ENCODE results near the gene ATP6V1B1. TPM values are rescaled to one million over a fixed set of nuclear protein-coding genes. Genes with fewer than 3 reads are reported as not detected.

Gene ATP6V1B1
- not detected for total RNA-seq

GRCh38 chr2:70935468-70936164, at the start of gene ATP6V1B1:
ATP6V1B1 (plus strand) TSS chr2:70935900; CDS start chr2:70935955, 55 bp downstream.
- no peaks in the 10 kb centered on the region for H3K4me1 Mint-ChIP-seq (ENCODE audit: low read depth)
- H3K36me3 Mint-ChIP-seq (ENCODE audit: low read depth): no peaks in the 10 kb centered on the region
- CTCF ChIA-PET: interaction anchor here (0.7 to 3.4 kb wide), 2 partner anchors 11 to 167 kb away, joined by 3 to 24 read pairs; no protein-coding TSS in a partner anchor
- H3K27me3 Mint-ChIP-seq (ENCODE audit: low read depth): peaks cover 4% of the 10 kb centered on the region
- no peak within 1 kb of the TSS for H3K4me3 Mint-ChIP-seq
- H3K27ac Mint-ChIP-seq: no peak within 1 kb of the TSS
- intact Hi-C loops (cut with micrococcal nuclease): no loop called here
- no peak for DNase-seq
- no peaks in the 10 kb centered on the region for H3K9me3 Mint-ChIP-seq

DNA sequence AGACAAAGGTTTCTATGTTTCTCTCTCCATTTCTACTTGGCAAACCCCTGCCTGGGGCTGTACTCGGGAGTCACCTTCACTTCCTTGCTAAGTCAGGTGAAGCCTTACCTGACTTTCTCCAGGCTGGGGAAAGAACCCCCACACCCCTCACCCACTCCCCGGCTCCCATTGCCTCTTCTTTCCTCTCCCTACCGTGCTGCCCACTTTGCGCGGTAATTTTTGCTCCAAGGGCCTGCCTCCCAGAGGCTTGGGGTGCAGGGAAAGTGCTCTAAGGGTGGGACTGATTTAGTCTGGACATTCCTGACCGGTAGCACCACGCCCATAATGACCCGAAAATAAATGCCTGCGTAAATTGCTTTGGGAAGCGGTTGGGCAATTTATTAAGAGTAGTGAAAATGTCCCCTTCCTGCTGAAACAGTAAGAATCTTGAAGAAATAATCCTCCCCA, 49.1 kb upstream of the ATP6V1B1 start:
- CTCF ChIA-PET: no interaction called here
- no peaks in the 10 kb centered on the region for H3K36me3 Mint-ChIP-seq (ENCODE audit: low read depth)
- H3K9me3 Mint-ChIP-seq: no peaks in the 10 kb centered on the region
- intact Hi-C loops (cut with micrococcal nuclease): no loop called here
- no peak overlapping the region for H3K27ac Mint-ChIP-seq
- no peak for DNase-seq
- H3K27me3 Mint-ChIP-seq (ENCODE audit: low read depth): peaks cover 79% of the 10 kb centered on the region
- peaks cover 27% of the 10 kb centered on the region for H3K4me1 Mint-ChIP-seq (ENCODE audit: low read depth)
- no peak overlapping the region for H3K4me3 Mint-ChIP-seq

DNA sequence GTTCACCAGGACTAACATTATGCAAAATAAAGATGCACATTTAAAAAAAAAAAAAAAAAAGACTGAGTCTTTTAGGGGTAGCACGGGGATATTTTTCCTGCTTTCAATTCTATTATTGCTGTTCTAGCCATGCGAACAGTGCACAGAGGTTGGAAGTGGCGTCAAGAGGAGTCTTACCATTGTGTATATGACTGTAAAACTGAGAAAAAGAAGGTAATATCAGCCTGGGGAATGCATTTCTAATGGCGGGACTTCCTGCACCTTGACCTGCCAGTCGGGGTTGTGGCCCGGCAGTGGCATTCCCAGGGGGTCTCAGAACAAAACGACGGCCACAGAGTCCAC, 48.5 kb upstream of the ATP6V1B1 start:
- intact Hi-C loops (cut with micrococcal nuclease): loop anchor here (1.0 kb wide), 1 partner anchor 14 kb away; no protein-coding TSS in a partner anchor
- no peaks in the 10 kb centered on the region for H3K9me3 Mint-ChIP-seq
- H3K4me3 Mint-ChIP-seq: peak overlapping the region; percentile 72
- H3K4me1 Mint-ChIP-seq (ENCODE audit: low read depth): peaks cover 27% of the 10 kb centered on the region
- peaks cover 79% of the 10 kb centered on the region for H3K27me3 Mint-ChIP-seq (ENCODE audit: low read depth)
- CTCF ChIA-PET: no interaction called here
- H3K36me3 Mint-ChIP-seq (ENCODE audit: low read depth): no peaks in the 10 kb centered on the region
- H3K27ac Mint-ChIP-seq: no peak overlapping the region
- no peak for DNase-seq

- H3K27me3 Mint-ChIP-seq (ENCODE audit: low read depth): peaks cover 79% of the 10 kb centered on the region
- peak; percentile 61 for DNase-seq
- H3K4me1 Mint-ChIP-seq (ENCODE audit: low read depth): peaks cover 27% of the 10 kb centered on the region
- CTCF ChIA-PET: interaction anchor here (0.7 kb wide), 2 partner anchors 23 to 34 kb away, joined by 3 read pairs; no protein-coding TSS in a partner anchor
- H3K9me3 Mint-ChIP-seq: no peaks in the 10 kb centered on the region
- intact Hi-C loops (cut with micrococcal nuclease): loop anchor here (1.0 to 2.0 kb wide), 2 partner anchors 14 to 19 kb away; no protein-coding TSS in a partner anchor
- H3K36me3 Mint-ChIP-seq (ENCODE audit: low read depth): no peaks in the 10 kb centered on the region
- no peak overlapping the region for H3K27ac Mint-ChIP-seq
- H3K4me3 Mint-ChIP-seq: peak overlapping the region; percentile 72
Observed at GRCh38 chr2:70887550-70888246, 48.0 kb upstream of the ATP6V1B1 start.

DNA sequence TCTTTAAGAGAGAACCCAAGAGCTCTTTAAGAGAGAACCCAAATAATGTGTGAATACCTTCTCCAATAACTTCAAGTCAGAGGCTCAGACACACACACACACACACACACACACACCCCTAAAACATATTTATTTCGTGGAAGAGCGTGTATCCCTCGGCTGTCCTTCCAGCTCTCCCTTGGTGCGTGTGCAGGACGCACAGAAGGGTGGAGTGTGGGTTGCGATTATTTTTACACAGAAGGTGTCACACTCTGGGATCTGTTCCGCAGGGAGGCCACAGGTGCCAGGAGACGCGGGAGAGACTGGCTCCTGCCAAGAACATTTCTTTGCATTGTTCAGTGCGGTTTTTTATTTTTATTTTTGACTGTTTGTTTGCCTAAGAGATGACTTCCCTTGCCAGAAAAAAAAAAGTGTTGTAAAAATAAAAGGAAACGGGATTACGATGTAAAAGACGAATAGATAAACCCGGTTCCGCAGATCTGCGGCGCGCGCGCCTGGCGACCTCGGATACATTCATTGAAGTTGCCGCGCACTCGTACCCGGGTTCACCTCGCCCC, 47.3 kb upstream of the ATP6V1B1 start:
- Mint-ChIP-seq H3K9me3 (no peaks in the 10 kb centered on the region), H3K4me3 (peak overlapping the region; percentile 72), H3K4me1 (ENCODE audit: low read depth) (peaks cover 27% of the 10 kb centered on the region), H3K27me3 (ENCODE audit: low read depth) (peaks cover 77% of the 10 kb centered on the region), H3K36me3 (ENCODE audit: low read depth) (no peaks in the 10 kb centered on the region), H3K27ac (no peak overlapping the region)
- no peak for DNase-seq
- intact Hi-C loops (cut with micrococcal nuclease): loop anchor here (2.0 kb wide), 1 partner anchor 18 kb away; no protein-coding TSS in a partner anchor
- CTCF ChIA-PET: interaction anchor here (0.7 to 1.6 kb wide), 3 partner anchors 22 to 34 kb away, joined by 3 to 4 read pairs (median 3); no protein-coding TSS in a partner anchor

GRCh38 chr2:70888923-70889715, 46.6 kb upstream of the ATP6V1B1 start:
- CTCF ChIA-PET: interaction anchor here (0.5 to 1.6 kb wide), 3 partner anchors 17 to 31 kb away, joined by 3 to 10 read pairs (median 4); no protein-coding TSS in a partner anchor
- no peaks in the 10 kb centered on the region for H3K9me3 Mint-ChIP-seq
- intact Hi-C loops (cut with micrococcal nuclease): loop anchor here (2.0 kb wide), 1 partner anchor 18 kb away; no protein-coding TSS in a partner anchor
- peaks cover 78% of the 10 kb centered on the region for H3K27me3 Mint-ChIP-seq (ENCODE audit: low read depth)
- no peak overlapping the region for H3K27ac Mint-ChIP-seq
- H3K4me3 Mint-ChIP-seq: peak overlapping the region; percentile 72
- H3K36me3 Mint-ChIP-seq (ENCODE audit: low read depth): no peaks in the 10 kb centered on the region
- peaks cover 27% of the 10 kb centered on the region for H3K4me1 Mint-ChIP-seq (ENCODE audit: low read depth)
- DNase-seq: no peak

DNA sequence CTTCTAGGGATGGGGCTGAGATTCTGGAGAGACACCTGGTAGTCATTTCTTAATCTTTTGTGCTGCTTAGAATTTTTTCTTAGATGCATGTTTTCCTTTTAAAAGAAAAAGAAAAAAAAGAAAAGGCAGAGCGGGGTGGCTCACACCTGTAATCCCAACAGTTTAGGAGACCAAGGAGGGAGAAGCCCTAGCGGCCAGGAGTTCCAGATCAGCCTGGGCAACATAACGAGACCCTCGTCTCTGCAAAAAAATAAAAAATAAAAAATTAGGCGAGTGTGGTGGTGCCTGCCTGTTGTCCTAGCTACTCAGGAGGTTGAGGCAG, 46.0 kb upstream of the ATP6V1B1 start:
- Mint-ChIP-seq H3K27me3 (ENCODE audit: low read depth) (peaks cover 78% of the 10 kb centered on the region), H3K36me3 (ENCODE audit: low read depth) (no peaks in the 10 kb centered on the region), H3K9me3 (no peaks in the 10 kb centered on the region), H3K4me3 (no peak overlapping the region), H3K4me1 (ENCODE audit: low read depth) (peaks cover 27% of the 10 kb centered on the region), H3K27ac (no peak overlapping the region)
- intact Hi-C loops (cut with micrococcal nuclease): loop anchor here (2.0 kb wide), 1 partner anchor 17 kb away; no protein-coding TSS in a partner anchor
- DNase-seq: no peak
- CTCF ChIA-PET: interaction anchor here (0.5 to 1.6 kb wide), 3 partner anchors 17 to 30 kb away, joined by 3 to 10 read pairs (median 4); no protein-coding TSS in a partner anchor

- Mint-ChIP-seq H3K27ac (no peak overlapping the region), H3K27me3 (ENCODE audit: low read depth) (peaks cover 82% of the 10 kb centered on the region), H3K36me3 (ENCODE audit: low read depth) (no peaks in the 10 kb centered on the region), H3K4me1 (ENCODE audit: low read depth) (peaks cover 27% of the 10 kb centered on the region), H3K9me3 (no peaks in the 10 kb centered on the region), H3K4me3 (no peak overlapping the region)
- DNase-seq: no peak
- CTCF ChIA-PET: no interaction called here
- intact Hi-C loops (cut with micrococcal nuclease): no loop called here
Observed at GRCh38 chr2:70890469-70891065, 45.1 kb upstream of the ATP6V1B1 start.

DNA sequence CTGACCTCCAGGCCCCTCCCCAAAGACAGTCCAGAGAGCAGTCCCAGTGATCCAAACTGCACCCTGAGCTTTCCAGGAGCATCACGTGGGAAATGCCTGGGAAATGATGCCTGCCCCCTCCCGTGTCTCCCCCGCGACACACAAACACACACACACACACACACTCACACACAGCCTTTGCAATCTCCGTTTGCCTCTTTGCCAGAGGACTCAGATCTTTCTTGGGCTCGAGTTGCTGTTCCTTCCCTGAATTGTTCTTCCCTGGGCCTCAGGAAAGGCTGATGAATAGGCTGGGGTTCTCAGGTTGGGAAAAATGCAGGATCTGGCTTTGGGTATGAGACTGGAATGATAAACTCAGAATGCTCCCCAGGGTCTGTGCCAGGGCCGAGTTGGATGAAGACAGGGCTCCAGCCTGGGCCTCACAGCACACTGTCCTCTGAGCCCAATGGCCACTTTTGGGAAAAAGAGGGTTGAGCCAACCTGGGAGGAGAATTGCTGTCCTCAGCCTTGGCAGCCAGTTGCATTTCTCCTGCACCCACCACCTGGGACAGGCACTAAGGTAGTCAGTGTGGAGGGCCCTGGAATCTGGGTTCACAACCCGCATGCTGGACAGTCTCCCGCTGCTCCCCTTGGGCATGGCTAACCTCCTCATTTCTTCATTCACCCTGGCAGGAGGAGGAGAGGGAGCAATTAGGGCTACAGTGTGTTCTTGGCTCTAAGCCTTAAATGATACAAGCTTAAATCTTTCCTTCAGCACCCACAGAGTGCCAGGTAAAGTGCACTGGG, 43.9 kb upstream of the ATP6V1B1 start:
- Mint-ChIP-seq H3K9me3 (no peaks in the 10 kb centered on the region), H3K27ac (no peak overlapping the region), H3K27me3 (ENCODE audit: low read depth) (peaks cover 87% of the 10 kb centered on the region), H3K4me3 (no peak overlapping the region), H3K4me1 (ENCODE audit: low read depth) (peaks cover 26% of the 10 kb centered on the region), H3K36me3 (ENCODE audit: low read depth) (no peaks in the 10 kb centered on the region)
- CTCF ChIA-PET: interaction anchor here (1.2 to 3.7 kb wide), 3 partner anchors 18 to 30 kb away, joined by 4 to 21 read pairs (median 6); no protein-coding TSS in a partner anchor
- no peak for DNase-seq
- intact Hi-C loops (cut with micrococcal nuclease): no loop called here

DNA sequence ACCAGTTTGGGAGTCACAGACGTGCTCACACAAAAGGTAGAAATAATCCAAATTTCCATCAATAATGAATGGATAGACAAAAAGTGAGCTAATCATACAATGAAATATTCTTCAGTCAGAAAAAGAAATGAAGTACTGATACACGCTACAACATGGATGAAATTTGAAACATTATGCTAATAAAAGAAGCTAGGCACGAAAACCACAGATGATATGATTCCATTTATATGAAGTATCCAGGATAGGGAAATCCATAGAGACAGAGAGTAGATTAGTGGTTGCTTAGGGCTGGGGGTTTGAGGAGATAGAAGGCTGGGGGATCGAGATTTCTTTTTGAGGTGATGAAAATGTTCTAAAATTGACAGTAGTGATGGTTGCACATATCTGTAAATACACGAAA, 43.0 kb upstream of the ATP6V1B1 start:
- H3K9me3 Mint-ChIP-seq: no peaks in the 10 kb centered on the region
- CTCF ChIA-PET: interaction anchor here (0.5 to 3.7 kb wide), 4 partner anchors 19 to 29 kb away, joined by 3 to 21 read pairs (median 5); no protein-coding TSS in a partner anchor
- no peak overlapping the region for H3K27ac Mint-ChIP-seq
- peaks cover 23% of the 10 kb centered on the region for H3K4me1 Mint-ChIP-seq (ENCODE audit: low read depth)
- peaks cover 85% of the 10 kb centered on the region for H3K27me3 Mint-ChIP-seq (ENCODE audit: low read depth)
- intact Hi-C loops (cut with micrococcal nuclease): no loop called here
- no peak overlapping the region for H3K4me3 Mint-ChIP-seq
- no peaks in the 10 kb centered on the region for H3K36me3 Mint-ChIP-seq (ENCODE audit: low read depth)
- no peak for DNase-seq

DNA sequence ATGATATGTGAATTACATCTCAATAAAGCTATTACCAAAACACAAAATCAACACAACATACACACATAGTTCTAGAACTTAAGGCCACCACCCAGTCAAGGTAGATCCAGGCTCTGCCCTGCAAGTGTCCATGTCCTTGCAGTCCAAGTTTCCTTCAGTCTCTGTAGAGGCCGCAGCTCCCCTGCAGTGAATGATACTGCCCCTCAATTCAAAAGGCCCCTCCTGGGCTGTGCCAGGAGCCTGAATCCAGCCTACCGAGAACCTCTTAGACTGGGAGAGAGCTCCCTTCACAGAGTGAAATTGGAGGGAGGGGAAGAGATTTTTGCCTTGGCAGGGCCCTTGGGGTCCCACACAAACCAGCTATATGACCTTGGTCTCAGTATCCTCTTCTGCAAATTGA, 42.5 kb upstream of the ATP6V1B1 start:
- CTCF ChIA-PET: interaction anchor here (0.5 to 3.7 kb wide), 4 partner anchors 19 to 29 kb away, joined by 3 to 21 read pairs (median 5); no protein-coding TSS in a partner anchor
- intact Hi-C loops (cut with micrococcal nuclease): no loop called here
- peaks cover 85% of the 10 kb centered on the region for H3K27me3 Mint-ChIP-seq (ENCODE audit: low read depth)

More for the DNA sequence above, 42.5 kb upstream of the ATP6V1B1 start:
- Mint-ChIP-seq H3K27ac (no peak overlapping the region), H3K9me3 (no peaks in the 10 kb centered on the region), H3K4me1 (ENCODE audit: low read depth) (peaks cover 21% of the 10 kb centered on the region), H3K36me3 (ENCODE audit: low read depth) (no peaks in the 10 kb centered on the region), H3K4me3 (no peak overlapping the region)
- no peak for DNase-seq
